AG04449 (cell line): ENCODE results near the gene KCNJ11.

ENCODE experiments used
- CTCF ChIA-PET: fragments of 350-600 bp; formaldehyde crosslinking; extraction: SDS; loops from one replicate; lab custom pipeline; 2021; ENCODE audit warnings: antibody characterized with exemption; lab: Yijun Ruan, JAX
- POLR2A ChIA-PET: fragments of 400-600, 350-600 bp; formaldehyde crosslinking; extraction: SDS; loops from one replicate; lab custom pipeline; 2020; ENCODE audit warnings: antibody characterized with exemption, inconsistent platforms; lab: Yijun Ruan, JAX
- DNase-seq: peaks from one replicate; pipeline ENCODE4 v3.0.0-alpha.2; 2010; ENCODE audit warnings: low read depth, low spot score
- H3K4me3 ChIP-seq: 2 replicates; pipeline ENCODE4 v1.5.1; 2011; ENCODE audit warnings: low read depth, mild to moderate bottlenecking, control low read depth, low read length
- TF ChIP-seq, protein P1 (sequence below): IDR thresholded peaks from one replicate; pipeline ENCODE4 v1.5.1; 2011; ENCODE audit warnings: mild to moderate bottlenecking, moderate library complexity, low read length, control low read depth, inconsistent platforms; ENCODE audit not compliant: insufficient read depth; ENCODE audit errors: missing control alignments

KCNJ11 gene

DNA sequence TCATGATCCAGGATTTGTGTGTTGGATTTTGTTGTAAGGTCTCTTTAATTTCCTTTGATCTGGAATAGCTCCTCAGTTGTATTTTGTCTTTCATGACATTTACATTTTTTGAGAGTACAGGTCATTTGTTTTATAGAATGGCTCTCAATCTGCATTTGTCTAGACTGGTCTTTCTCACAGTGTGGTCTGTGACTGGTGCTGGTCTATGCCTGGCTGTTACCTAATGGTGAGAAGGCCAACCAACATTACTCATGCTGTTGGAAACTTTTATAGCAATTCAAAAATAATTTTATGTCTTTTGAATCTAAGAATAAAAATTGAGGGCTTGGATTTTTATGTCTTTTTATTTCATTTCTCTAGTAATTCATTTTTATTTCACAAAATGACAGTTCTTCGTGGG is 40.8 kb downstream of the KCNJ11 start:
- ChIA-PET CTCF (no interaction called here), POLR2A (no interaction called here)

DNA sequence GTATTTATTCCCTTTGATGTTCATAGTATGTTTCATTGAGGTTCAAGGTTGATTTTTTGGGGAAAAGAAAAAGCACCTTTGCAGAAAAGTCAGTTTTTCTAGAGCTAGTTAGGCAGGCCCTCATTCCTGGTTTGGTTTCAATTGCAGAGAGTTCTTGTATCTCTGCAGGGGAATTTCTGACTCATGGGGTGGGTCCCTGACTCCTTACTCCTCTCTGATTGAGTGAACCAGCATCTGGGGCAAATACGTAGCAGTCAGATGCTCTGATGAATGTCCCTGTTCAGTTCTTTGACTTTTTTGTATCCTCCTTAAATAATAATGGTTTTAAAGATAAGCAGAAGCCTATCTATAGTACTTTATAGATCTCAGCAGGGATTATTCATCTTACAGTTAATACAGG is 44.6 kb downstream of the KCNJ11 start:
- TF ChIP-seq, protein P1, sequence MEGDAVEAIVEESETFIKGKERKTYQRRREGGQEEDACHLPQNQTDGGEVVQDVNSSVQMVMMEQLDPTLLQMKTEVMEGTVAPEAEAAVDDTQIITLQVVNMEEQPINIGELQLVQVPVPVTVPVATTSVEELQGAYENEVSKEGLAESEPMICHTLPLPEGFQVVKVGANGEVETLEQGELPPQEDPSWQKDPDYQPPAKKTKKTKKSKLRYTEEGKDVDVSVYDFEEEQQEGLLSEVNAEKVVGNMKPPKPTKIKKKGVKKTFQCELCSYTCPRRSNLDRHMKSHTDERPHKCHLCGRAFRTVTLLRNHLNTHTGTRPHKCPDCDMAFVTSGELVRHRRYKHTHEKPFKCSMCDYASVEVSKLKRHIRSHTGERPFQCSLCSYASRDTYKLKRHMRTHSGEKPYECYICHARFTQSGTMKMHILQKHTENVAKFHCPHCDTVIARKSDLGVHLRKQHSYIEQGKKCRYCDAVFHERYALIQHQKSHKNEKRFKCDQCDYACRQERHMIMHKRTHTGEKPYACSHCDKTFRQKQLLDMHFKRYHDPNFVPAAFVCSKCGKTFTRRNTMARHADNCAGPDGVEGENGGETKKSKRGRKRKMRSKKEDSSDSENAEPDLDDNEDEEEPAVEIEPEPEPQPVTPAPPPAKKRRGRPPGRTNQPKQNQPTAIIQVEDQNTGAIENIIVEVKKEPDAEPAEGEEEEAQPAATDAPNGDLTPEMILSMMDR = no peak
- POLR2A ChIA-PET = no interaction called here
- CTCF ChIA-PET = interaction anchor here (1.0 to 2.8 kb wide), 2 partner anchors 10 to 114 kb away, joined by 4 to 25 read pairs; no protein-coding TSS in a partner anchor
- H3K4me3 ChIP-seq = no peak overlapping the region
- DNase-seq = peak; percentile 53

More for the DNA sequence above, 40.8 kb downstream of the KCNJ11 start:
- no peak overlapping the region for H3K4me3 ChIP-seq
- no peak for DNase-seq
- TF ChIP-seq, protein P1 = no peak

DNA sequence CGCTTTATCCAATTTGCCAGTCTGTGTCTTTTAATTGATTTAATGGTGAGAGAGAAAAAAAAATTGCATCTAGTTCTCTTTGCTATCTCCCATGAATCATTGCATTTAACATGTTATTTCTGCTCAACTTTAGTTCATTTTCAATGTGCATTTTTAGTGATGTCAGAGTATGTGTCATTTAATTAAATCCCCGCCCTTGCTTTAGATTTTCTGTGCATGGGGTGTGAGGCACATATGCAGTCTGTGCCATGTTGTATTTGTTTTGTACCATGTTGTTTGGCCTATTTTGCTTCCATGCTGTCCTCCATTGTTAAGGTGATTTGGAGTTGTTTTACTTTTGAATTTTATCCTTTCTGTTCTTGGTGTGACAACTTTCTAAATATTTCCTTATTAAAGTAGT is 45.2 kb downstream of the KCNJ11 start:
- TF ChIP-seq, protein P1 = no peak
- no peak for DNase-seq
- CTCF ChIA-PET = interaction anchor here (2.8 kb wide), 1 partner anchor 11 kb away, joined by 25 read pairs; no protein-coding TSS in a partner anchor
- no peak overlapping the region for H3K4me3 ChIP-seq
- POLR2A ChIA-PET = no interaction called here
